ENCODE results near the gene NECAB2.

The NECAB2 gene

GRCh38 chr16:83953796-83954576 is 14.1 kb upstream of the NECAB2 start:
- no peak overlapping the region for H3K27ac Mint-ChIP-seq
- ATAC-seq = no peak
- DNase-seq = no peak

DNA sequence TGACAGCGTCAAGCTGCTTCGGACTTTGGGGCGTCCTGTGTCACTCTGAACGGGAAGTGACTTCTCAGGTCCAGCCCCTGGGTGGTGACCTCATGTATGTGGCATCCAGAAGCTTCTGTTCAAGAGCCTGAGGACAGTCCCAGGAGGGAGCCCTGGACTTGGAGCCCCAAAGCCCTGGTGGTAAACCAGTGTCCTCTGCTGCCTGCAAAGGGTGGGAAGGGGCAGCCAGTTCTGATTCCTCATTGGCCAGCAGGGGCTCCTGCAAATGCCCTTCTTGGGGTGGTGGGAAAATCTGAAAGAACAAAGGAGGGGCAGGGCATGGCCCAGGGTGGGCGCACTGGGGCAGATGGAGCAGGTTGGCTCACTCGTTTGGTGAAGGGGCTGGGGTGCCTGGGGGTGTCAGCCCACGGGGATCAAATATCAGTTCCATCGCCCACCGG is 13.4 kb upstream of the NECAB2 start:
- Mint-ChIP-seq H3K4me1 (peaks cover 15% of the 10 kb centered on the region), H3K27me3 (peaks cover 16% of the 10 kb centered on the region), H3K9me3 (no peaks in the 10 kb centered on the region), H3K27ac (no peak overlapping the region), H3K36me3 (ENCODE audit: low read depth) (no peaks in the 10 kb centered on the region), H3K4me3 (no peak overlapping the region)
- no peak for ATAC-seq
- no peak for DNase-seq

More at GRCh38 chr16:83953796-83954576, 14.1 kb upstream of the NECAB2 start:
- Mint-ChIP-seq H3K27me3 (peaks cover 16% of the 10 kb centered on the region), H3K4me3 (peak overlapping the region; percentile 65), H3K36me3 (ENCODE audit: low read depth) (no peaks in the 10 kb centered on the region), H3K9me3 (no peaks in the 10 kb centered on the region), H3K4me1 (peaks cover 15% of the 10 kb centered on the region)

DNA sequence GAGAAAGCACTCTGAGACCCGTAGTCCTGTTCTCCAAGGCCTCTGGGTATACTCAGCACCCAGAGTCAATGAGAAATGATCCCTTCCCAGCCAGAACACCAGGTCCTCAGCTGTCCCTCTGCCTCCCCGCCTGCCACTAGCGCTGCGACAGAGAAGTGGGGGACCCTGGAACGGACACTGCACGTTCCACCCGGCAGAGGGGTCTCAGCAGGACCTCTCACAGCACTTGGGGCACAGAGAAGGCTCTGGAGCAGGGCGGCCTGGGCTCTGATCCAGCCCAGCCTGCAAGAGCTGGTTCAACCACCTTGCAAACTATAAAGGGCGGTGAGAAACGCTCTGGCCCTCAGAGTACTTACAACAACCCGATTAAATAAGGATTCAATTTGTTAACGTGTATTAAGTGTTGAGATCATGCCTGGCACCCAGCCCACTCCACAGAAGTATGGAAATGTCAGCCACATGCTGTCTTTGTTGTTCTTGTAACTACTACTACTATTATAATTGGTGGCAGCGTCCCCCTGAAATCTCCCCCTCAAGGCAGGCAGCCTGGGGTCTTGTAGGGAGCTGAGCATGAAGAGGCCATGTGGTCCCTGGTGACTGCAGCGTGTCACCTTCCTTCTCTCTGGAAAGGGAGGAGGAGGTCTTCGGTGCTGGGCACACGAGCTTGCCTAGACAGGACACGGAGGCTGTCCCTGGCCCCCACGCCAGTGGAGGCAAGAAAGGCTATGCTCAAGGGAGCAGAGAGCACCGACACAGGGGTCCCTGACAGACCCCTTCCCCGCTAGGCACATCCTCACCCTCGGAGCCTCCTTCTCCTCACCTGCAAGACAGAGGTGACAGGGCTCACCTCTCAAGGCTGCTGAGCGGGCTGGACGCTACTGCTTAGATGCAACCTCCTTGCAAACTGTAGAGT is 12.6 kb upstream of the NECAB2 start:
- no peaks in the 10 kb centered on the region for H3K36me3 Mint-ChIP-seq (ENCODE audit: low read depth)
- no peak overlapping the region for H3K27ac Mint-ChIP-seq
- peaks cover 15% of the 10 kb centered on the region for H3K4me1 Mint-ChIP-seq
- H3K4me3 Mint-ChIP-seq = no peak overlapping the region
- peaks cover 16% of the 10 kb centered on the region for H3K27me3 Mint-ChIP-seq
- DNase-seq (no peak), ATAC-seq (no peak)
- no peaks in the 10 kb centered on the region for H3K9me3 Mint-ChIP-seq

GRCh38 chr16:83956336-83957289 is 11.4 kb upstream of the NECAB2 start:
- H3K9me3 Mint-ChIP-seq = no peaks in the 10 kb centered on the region
- no peaks in the 10 kb centered on the region for H3K36me3 Mint-ChIP-seq (ENCODE audit: low read depth)
- peaks cover 16% of the 10 kb centered on the region for H3K27me3 Mint-ChIP-seq
- H3K27ac Mint-ChIP-seq = no peak overlapping the region
- ATAC-seq = peak; percentile 29
- DNase-seq = peak; percentile 80
- H3K4me3 Mint-ChIP-seq = no peak overlapping the region
- peaks cover 15% of the 10 kb centered on the region for H3K4me1 Mint-ChIP-seq

DNA sequence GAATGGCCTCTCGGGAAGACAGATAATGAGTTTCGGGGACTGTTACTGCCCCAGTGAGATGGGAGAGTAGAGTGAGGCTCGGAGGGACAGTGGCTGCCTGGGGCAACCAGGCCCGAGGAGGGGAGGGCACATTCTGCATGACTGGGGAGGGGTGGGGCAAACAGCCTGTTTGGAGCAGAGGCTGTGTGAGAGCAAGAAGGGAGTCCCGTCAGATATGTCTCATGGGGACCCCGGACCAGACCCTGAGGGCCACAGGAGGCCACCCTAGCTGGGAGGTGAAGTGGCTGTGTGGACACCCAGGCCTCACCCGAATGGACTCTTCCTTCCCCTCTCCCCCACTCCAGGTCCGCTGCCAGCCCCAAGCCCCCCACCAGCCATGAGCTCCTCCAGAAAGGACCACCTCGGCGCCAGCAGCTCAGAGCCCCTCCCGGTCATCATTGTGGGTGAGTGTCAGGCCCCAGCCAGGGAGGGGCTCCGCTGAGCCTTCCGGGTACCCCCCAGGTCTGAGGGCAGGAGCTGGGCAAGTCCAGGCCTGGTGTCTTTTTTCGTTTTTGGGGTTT is 10.7 kb upstream of the NECAB2 start:
- Mint-ChIP-seq H3K9me3 (no peaks in the 10 kb centered on the region), H3K27ac (no peak overlapping the region), H3K27me3 (peaks cover 16% of the 10 kb centered on the region), H3K4me1 (peaks cover 13% of the 10 kb centered on the region), H3K4me3 (no peak overlapping the region), H3K36me3 (ENCODE audit: low read depth) (no peaks in the 10 kb centered on the region)
- no peak for ATAC-seq
- DNase-seq = no peak

DNA sequence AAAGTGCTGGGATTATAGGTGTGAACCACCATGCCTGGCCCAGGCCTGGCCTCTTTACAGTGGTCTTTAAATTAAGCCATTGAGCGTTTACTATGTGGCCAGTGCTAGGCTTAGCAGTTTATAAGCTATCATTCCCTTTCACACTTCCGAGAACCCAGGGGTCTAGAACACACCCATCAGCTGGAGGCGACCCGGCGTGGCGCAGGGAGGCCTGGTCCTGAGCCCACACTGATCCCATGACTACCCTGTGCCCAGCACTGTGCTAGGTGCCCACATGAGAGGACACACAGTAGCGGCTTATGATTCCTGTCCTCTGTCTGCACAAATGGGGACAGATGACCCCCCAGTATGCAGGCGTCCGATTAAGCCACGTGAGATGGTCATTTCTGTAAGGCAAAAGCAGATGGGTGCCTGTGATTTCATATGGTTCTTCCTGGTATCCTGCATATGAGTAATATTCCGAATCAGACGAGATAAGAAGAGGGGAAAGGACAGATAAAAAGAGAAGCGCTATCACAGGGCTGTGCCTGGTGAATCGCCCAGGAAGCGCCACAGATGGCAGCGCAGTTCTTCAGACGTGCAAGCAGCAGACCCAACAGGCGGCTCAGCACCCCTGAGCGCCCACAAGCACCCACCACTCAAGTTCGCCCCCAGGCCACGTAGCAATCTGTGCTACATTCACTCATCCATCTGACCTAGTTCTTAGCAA is 9.8 kb upstream of the NECAB2 start:
- no peaks in the 10 kb centered on the region for H3K36me3 Mint-ChIP-seq (ENCODE audit: low read depth)
- H3K9me3 Mint-ChIP-seq = no peaks in the 10 kb centered on the region
- peaks cover 16% of the 10 kb centered on the region for H3K27me3 Mint-ChIP-seq
- peaks cover 6% of the 10 kb centered on the region for H3K4me1 Mint-ChIP-seq
- ATAC-seq (no peak), DNase-seq (no peak)
- no peak overlapping the region for H3K27ac Mint-ChIP-seq
- H3K4me3 Mint-ChIP-seq = no peak overlapping the region

DNA sequence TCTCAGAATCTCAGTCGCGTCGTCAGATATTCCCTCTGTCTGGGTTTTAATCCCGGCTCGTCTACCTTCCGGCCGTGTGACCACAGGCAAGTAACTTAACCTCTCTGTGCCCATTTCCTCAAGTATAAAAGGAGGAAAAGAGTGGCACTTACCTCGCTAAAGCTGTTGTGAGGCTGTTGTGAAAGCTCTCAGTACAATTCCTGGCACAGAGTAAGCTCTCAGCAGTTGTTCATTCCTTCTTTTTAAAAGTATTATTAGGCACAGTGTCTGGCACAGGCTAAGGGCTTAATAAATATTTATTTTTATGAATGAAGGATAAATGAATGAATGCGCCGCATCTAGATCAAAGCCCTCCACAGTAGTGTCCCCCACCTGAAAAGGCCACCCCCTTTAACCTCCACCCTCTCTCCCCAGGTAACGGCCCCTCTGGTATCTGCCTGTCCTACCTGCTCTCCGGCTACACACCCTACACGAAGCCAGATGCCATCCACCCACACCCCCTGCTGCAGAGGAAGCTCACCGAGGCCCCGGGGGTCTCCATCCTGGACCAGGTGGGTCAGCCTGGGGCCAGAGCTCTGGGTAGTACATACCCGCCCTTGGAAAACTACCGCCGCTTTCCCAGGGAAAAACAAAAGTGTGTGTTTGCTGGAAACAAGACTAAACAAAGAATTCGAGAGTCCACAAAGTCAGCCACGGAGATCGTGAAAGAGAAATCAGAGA is 9.0 kb upstream of the NECAB2 start:
- Mint-ChIP-seq H3K4me3 (no peak overlapping the region), H3K9me3 (no peaks in the 10 kb centered on the region), H3K4me1 (peaks cover 6% of the 10 kb centered on the region), H3K27ac (no peak overlapping the region), H3K36me3 (ENCODE audit: low read depth) (no peaks in the 10 kb centered on the region), H3K27me3 (peaks cover 14% of the 10 kb centered on the region)
- ATAC-seq = no peak
- DNase-seq = no peak

DNA sequence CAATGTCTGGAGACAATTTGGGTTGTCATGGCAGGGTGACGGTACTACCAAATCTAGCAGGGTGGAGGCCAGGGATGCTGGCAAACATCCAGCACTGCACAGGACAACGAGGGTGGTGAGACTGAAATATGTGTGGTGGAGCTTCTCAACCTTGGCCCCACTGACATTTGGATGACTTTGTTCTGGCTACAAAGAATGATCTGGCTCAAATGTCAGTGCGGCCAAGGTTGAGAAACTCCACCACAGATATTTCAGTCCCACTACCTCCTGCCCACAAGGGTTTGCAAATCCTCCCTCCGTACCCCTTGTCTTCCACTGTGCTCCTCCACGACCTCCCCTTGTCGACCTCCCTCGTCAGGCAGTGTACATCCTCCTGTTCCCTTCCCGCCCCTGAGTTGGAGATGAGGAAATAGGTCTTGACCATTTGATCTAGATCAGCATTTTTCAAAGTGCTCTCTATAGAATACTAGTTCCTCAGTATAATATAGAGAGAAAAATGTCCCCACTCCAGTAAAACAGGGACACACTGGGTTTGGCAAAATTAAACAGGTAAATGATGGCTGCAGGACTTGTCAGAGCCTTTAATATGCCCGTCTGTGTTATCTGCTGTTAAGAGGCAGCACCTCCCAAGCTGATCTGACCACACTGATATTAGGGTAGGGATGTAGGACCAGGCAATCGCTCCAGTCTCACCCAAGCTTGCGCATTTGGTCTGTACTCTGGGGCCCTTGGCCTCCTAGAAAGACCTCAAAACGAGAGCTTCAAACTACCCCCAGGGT is 8.2 kb upstream of the NECAB2 start:
- no peak for ATAC-seq
- no peaks in the 10 kb centered on the region for H3K9me3 Mint-ChIP-seq
- no peaks in the 10 kb centered on the region for H3K36me3 Mint-ChIP-seq (ENCODE audit: low read depth)
- no peak for DNase-seq
- no peak overlapping the region for H3K4me3 Mint-ChIP-seq
- H3K4me1 Mint-ChIP-seq = peaks cover 2% of the 10 kb centered on the region
- H3K27me3 Mint-ChIP-seq = peaks cover 6% of the 10 kb centered on the region
- H3K27ac Mint-ChIP-seq = no peak overlapping the region

DNA sequence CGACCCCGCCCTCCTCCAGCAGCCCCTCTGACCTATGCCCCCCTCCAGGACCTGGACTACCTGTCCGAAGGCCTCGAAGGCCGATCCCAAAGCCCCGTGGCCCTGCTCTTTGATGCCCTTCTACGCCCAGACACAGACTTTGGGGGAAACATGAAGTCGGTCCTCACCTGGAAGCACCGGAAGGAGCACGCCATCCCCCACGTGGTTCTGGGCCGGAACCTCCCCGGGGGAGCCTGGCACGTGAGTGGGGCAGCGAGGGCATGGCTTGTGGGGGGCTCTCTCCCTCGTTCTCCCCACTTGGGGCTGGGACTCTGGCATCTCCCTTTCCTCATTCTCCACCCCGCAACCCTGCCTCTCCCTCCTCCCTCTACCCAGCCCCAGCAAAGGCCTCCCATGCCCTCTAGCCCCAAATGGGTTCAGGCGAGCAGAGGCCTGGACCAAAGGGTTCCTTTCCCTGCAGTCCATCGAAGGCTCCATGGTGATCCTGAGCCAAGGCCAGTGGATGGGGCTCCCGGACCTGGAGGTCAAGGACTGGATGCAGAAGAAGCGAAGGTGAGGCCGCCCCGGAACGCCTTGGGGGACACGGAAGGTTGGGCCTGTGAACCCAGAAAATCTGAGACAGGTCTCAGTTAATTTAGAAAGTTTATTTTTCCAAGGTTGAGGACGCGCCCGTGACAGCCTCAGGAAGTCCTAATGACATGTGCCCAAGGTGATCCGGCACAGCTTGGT is 7.4 kb upstream of the NECAB2 start:
- no peak overlapping the region for H3K4me3 Mint-ChIP-seq
- ATAC-seq (no peak), DNase-seq (no peak)
- H3K27me3 Mint-ChIP-seq = no peaks in the 10 kb centered on the region
- no peaks in the 10 kb centered on the region for H3K36me3 Mint-ChIP-seq (ENCODE audit: low read depth)
- H3K9me3 Mint-ChIP-seq = no peaks in the 10 kb centered on the region
- H3K4me1 Mint-ChIP-seq = peaks cover 2% of the 10 kb centered on the region
- no peak overlapping the region for H3K27ac Mint-ChIP-seq

DNA sequence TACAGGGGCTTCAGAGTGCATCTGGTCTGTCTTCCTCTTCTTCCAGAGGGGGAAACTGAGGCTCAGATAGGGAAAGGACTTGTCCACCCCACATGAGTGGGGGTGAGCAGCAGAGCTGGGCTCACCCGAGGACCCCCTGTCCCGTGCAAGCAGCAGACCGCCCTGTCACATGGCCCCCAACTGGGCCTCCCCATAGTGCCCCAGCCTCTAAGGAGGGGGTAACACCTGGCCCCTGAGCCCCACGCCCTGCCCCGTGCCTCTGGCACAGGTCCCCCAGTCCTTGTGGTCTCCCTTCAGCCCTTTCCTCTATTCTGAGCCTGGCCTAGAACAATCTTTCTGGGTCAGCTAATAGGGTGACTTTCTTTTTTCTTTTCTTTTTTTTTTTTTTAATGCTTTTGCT is 6.5 kb upstream of the NECAB2 start:
- Mint-ChIP-seq H3K4me3 (no peak overlapping the region), H3K27me3 (no peaks in the 10 kb centered on the region), H3K9me3 (no peaks in the 10 kb centered on the region), H3K36me3 (ENCODE audit: low read depth) (no peaks in the 10 kb centered on the region), H3K4me1 (peaks cover 2% of the 10 kb centered on the region), H3K27ac (no peak overlapping the region)
- DNase-seq (no peak), ATAC-seq (no peak)

DNA sequence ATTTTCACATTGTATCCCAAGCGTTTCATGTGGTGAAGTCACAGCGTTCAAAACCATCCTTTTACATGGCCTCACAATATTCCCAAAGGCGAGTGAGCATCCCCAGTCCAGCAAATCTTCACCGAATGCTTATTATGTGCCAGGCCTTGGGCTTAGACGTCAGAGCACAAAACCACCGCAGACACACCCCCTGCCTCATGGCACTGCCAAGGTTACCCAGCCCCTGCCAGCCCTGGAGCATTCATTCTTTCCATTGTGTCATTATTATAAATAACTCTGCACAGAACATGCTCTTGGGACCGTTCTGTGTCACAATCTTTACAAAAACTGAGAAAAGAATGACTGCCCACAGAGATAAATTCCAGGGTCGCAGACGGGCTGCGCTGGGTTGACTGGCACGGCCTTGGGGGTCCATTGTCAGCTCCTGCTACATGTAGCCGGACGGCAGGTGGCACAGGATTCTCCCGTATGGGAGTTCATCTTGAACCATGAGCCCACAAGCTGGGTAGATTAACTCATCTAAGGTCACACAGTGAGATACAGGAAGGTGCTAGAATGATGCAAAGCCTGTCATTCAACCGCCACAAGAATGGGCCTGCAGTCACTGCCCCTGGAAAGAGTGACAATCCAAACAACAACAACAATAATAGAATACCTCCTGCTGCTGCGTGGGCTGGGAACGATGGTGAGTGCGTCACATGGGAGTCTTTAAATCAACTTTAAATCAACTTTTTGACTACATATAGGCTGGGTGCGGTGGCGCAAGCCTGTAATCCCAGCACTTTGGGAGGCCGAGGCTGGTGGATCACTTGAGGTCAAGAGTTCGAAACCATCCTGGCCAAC is 4.5 kb upstream of the NECAB2 start:
- DNase-seq (no peak), ATAC-seq (no peak)
- no peaks in the 10 kb centered on the region for H3K9me3 Mint-ChIP-seq
- no peak overlapping the region for H3K27ac Mint-ChIP-seq
- no peak overlapping the region for H3K4me3 Mint-ChIP-seq
- peaks cover 6% of the 10 kb centered on the region for H3K27me3 Mint-ChIP-seq
- H3K36me3 Mint-ChIP-seq (ENCODE audit: low read depth) = no peaks in the 10 kb centered on the region
- peaks cover 4% of the 10 kb centered on the region for H3K4me1 Mint-ChIP-seq

Measured in activated naive CD8-positive, alpha-beta T cell treated with anti-CD3 and anti-CD28 coated beads, Interleukin-2, amount 50 U/mL, for 24 hours (primary cell).